ENCODE measurements around the gene CERS6. TPM values are rescaled to one million over a fixed set of nuclear protein-coding genes. Genes with fewer than 3 reads are reported as not detected.

CERS6 gene
- total and polyA plus RNA-seq, 2 of the 8 experiments (the other 6 are each of a cell fraction or from before 2014, with no cell fraction given) = 6.8 to 28.2 TPM

GRCh38 chr2:168736649-168737445, 280.8 kb downstream of the CERS6 start:
- H3K4me2 ChIP-seq (ENCODE audit: insufficient read depth in 1 of 2, low read depth in 2 of 2, low read length in 2 of 2) = no peak overlapping the region
- H3K14ac ChIP-seq (ENCODE audit: insufficient read length) = no peak overlapping the region
- H4K91ac ChIP-seq (replicated peaks; ENCODE audit: insufficient read length, low read length) = no peak overlapping the region
- no peak overlapping the region for H3K4me3 ChIP-seq (ENCODE audit: extremely low read depth in 1 of 4, insufficient read depth in 2 of 4, low read depth in 3 of 4, low read length in 4 of 4)
- ChIA-PET POLR2A (ENCODE audit: partially characterized antibody) (no interaction called here), CTCF (ENCODE audit: partially characterized antibody) (interaction anchor here (1.1 to 1.3 kb wide), 2 partner anchors 31 to 391 kb away, joined by 3 to 5 read pairs; no protein-coding TSS in a partner anchor)
- DNase-seq (ENCODE audit: low read depth in 1 of 2, low spot score in 2 of 2) (no peak), FAIRE-seq (no peak)
- H2BK20ac ChIP-seq (ENCODE audit: low read length) = no peak overlapping the region
- H2BK120ac ChIP-seq (replicated peaks; ENCODE audit: low read depth, low read length) = no peak overlapping the region
- no peaks in the 10 kb centered on the region; the same call in 1 of the 2 replicates for H3K79me1 ChIP-seq (ENCODE audit: low read depth, low read length)
- no peak overlapping the region for H3K56ac ChIP-seq (replicated peaks; ENCODE audit: insufficient read length, low read depth, low read length)
- no peak overlapping the region for H3K23ac ChIP-seq (ENCODE audit: insufficient read length)
- H4K8ac ChIP-seq (ENCODE audit: extremely low read depth, insufficient read depth, low read length) = no peak overlapping the region
- WGBS, 2 experiments (ENCODE audit: extremely low coverage in 1 of 2, insufficient coverage in 1 of 2, insufficient read length in 1 of 2, insufficient replicate concordance in 2 of 2, low coverage in 1 of 2, low lambda C conversion rate in 2 of 2, missing lambda C conversion rate in 1 of 2) = 95% methylated on average over 12 of the region's 12 CpGs; no CpG with 5 or more reads in 1 of the 2 experiments
- H3K23me2 ChIP-seq (ENCODE audit: low read depth, low read length) = no peaks in the 10 kb centered on the region
- H3K18ac ChIP-seq (ENCODE audit: extremely low read depth, low read length) = no peak overlapping the region
- H4K20me1 ChIP-seq (replicated peaks in 1 of 2; ENCODE audit: control insufficient read depth in 1 of 2, insufficient read depth in 2 of 2, low read length in 2 of 2) = no peaks in the 10 kb centered on the region
- H3K27ac ChIP-seq (ENCODE audit: low read depth, low read length) = 0 out of 2 replicates have a peak overlapping the region, but pooled peaks have one; percentile 40
- no peak overlapping the region for H2BK12ac ChIP-seq (ENCODE audit: low read depth, low read length)
- H3K4ac ChIP-seq (replicated peaks; ENCODE audit: insufficient read length, low read depth, low read length) = no peak overlapping the region
- peak overlapping the region in 1 of 4 experiments; percentile 40; a peak in 1 of 7 replicates for H3K9ac ChIP-seq (replicated peaks in 1 of 4; ENCODE audit: extremely low read depth in 1 of 4, low read depth in 3 of 4, low read length in 3 of 4)
- H4K5ac ChIP-seq (ENCODE audit: insufficient read length, low read depth, low read length) = no peak overlapping the region
- peaks cover 1 to 5% (median 3%) of the 10 kb centered on the region in 4 experiments; a peak in 3 of 7 replicates for H3K4me1 ChIP-seq (replicated peaks in 1 of 4; ENCODE audit: control insufficient read depth in 3 of 4, insufficient read depth in 4 of 4, low read length in 3 of 4)
- no peak overlapping the region for H2BK15ac ChIP-seq (ENCODE audit: low read length)
- no peak overlapping the region for H2BK5ac ChIP-seq (ENCODE audit: low read depth, low read length)
- no peaks in the 10 kb centered on the region for H3K79me2 ChIP-seq (ENCODE audit: control insufficient read depth in 1 of 2, insufficient read depth in 2 of 2, low read length in 2 of 2)
- H2AFZ ChIP-seq (ENCODE audit: low read length) = no peak overlapping the region
- no peak overlapping the region for H2AK5ac ChIP-seq (ENCODE audit: low read depth, low read length)
- H3K36me3 ChIP-seq (ENCODE audit: control insufficient read depth in 2 of 4, insufficient read depth in 4 of 4, low read length in 3 of 4) = no peaks in the 10 kb centered on the region
- no peaks in the 10 kb centered on the region for H3K27me3 ChIP-seq (replicated peaks in 1 of 4; ENCODE audit: control insufficient read depth in 3 of 4, extremely low read depth in 1 of 4, insufficient read depth in 3 of 4, low read length in 3 of 4)
- no peaks in the 10 kb centered on the region for H3K9me3 ChIP-seq (ENCODE audit: insufficient read depth in 2 of 2, low read depth in 1 of 2, low read length in 1 of 2)
- no peak for TF ChIP-seq BRCA1 (IDR thresholded peaks at IDR 0.05; ENCODE audit: low read depth, low read length)
- TF ChIP-seq MAFK (IDR thresholded peaks at IDR 0.05; ENCODE audit: low read depth, low read length) = no peak
- TF ChIP-seq KDM1A (IDR thresholded peaks at IDR 0.05; ENCODE audit: borderline replicate concordance, low read length) = no peak
- no peak for TF ChIP-seq ASH2L (IDR thresholded peaks at IDR 0.05; ENCODE audit: low read length)
- TF ChIP-seq HDAC2 (IDR thresholded peaks at IDR 0.05; ENCODE audit: borderline replicate concordance in 1 of 2, low read depth in 2 of 2, low read length in 2 of 2) = no peak
- no peak for TF ChIP-seq SP4 (IDR thresholded peaks at IDR 0.05; ENCODE audit: low read length)
- no peak for TF ChIP-seq SAP30 (IDR thresholded peaks at IDR 0.05; ENCODE audit: insufficient read depth, insufficient replicate concordance, low read length)
